Measurements from ENCODE around the gene ELANE. TPM values are rescaled to one million over a fixed set of nuclear protein-coding genes. Genes with fewer than 3 reads are reported as not detected.
A peak's percentile ranks its signal among the peaks of the same experiment; 100 is the strongest.
"Not testable (repeated sequence)": the region's sequence is repeated elsewhere in the genome, so short reads cannot be mapped to it uniquely, and the experiment has no call there.

ELANE gene
- total RNA-seq, 1 experiment from 2014 or later, result not detected

GRCh38 chr19:862581-863314 is 10.6 kb downstream of the ELANE start:
- DNase-seq (ENCODE audit: low read depth), result no peak

GRCh38 chr19:863315-863620 is 11.2 kb downstream of the ELANE start:
- DNase-seq (ENCODE audit: low read depth), result no peak

- no peak for DNase-seq (ENCODE audit: low read depth)
Observed at GRCh38 chr19:866769-867300, 14.7 kb downstream of the ELANE start.

DNA sequence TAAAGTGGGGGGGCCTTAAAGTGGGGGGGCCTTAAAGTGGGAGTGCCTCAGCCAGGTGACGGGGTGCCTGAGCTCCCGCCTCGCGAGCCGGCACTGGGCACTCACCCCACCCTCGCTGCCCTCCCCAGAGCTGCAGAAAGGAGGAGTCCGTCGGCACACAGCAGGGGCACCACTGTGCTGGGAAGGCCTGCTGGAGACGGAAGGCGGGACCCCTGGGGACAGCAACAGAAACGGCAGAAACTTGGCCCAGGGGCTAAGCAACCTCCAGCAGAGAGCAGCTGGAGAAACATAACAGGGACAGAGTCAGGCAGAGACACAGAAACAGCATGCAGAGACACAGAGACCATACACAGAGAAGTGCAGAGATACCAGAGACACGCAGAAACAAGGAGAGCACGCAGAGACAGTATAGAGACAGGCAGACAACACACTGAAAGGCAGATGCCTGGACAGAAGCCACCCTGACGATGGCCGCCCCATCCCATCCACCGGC is 15.2 kb downstream of the ELANE start:
- no peak for DNase-seq (ENCODE audit: low read depth)

GRCh38 chr19:867855-868457 is 15.9 kb downstream of the ELANE start:
- DNase-seq (ENCODE audit: low read depth), result no peak

GRCh38 chr19:868458-869244 is 16.5 kb downstream of the ELANE start:
- no peak for DNase-seq (ENCODE audit: low read depth)

DNA sequence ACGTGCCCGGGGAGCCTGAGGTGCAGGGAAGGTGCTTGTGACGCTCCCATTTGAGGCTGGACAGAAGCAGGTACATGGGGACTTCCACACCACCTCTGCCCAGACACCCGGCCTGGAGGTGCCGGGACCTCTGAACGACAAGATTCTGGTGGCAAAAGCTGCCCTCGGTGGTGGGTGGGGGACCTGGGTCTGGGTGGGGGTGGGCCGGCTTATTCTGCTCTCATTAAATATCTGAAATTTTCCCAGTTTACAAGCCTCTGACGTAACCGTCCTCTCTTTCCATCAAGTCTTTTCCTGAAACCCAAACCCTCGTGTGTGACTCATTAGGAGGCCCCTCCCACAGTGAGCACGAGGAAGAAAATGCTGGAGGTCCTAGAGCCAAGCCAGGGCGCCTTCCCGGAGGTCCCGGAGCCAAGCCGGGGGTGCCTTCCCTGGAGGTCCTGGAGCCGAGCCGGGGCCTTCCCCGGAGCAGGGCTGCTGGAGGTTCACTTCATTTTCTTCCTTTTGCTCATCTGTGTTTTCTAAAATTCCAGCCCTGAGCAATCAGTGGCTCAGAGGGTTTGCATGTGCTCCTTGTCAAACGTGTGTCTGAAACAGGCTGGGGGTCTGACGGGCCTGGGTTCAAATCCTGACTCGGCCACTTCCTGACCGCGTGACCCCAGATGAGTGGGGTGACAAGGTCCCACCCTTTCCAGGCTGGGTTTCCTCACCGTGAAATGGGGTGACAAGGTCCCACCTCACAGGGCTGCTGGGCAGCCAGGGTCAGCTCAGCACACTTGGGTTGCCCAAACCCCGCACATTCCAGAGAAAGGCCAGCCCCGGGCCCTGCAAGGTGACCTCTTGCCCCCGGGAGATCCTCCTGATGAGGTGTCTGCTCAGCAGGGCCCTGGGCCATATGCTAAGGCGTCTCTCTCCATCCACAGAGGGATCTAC is 17.4 kb downstream of the ELANE start:
- peak; percentile 95 for DNase-seq (ENCODE audit: low read depth)

DNA sequence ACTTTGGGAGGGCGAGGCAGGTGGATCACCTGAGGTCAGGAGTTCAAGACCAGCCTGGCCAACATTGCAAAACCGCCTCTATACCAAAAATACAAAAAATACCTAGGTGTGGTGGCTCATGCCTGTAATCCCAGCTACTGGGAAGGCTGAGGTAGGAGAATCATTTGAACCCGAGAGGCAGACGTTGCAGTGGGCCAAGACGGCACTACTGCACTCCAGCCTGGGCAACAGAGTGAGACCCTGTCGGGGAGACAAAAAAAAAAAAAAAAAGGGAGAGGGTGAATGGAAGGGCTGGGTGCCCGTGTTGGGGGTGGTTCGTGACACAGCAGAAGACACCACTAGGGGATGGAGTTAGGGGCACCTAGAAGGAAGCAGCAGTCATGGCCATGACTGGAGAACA is 18.2 kb downstream of the ELANE start:
- DNase-seq (ENCODE audit: low read depth), result no peak

- DNase-seq (ENCODE audit: low read depth), result no peak
Observed at GRCh38 chr19:870963-871401, 18.9 kb downstream of the ELANE start.

- DNase-seq (ENCODE audit: low read depth), result no peak
Observed at GRCh38 chr19:871446-872265, 19.6 kb downstream of the ELANE start.

- peak; percentile 44 for DNase-seq (ENCODE audit: low read depth)
Observed at GRCh38 chr19:872266-872951, 20.3 kb downstream of the ELANE start.

DNA sequence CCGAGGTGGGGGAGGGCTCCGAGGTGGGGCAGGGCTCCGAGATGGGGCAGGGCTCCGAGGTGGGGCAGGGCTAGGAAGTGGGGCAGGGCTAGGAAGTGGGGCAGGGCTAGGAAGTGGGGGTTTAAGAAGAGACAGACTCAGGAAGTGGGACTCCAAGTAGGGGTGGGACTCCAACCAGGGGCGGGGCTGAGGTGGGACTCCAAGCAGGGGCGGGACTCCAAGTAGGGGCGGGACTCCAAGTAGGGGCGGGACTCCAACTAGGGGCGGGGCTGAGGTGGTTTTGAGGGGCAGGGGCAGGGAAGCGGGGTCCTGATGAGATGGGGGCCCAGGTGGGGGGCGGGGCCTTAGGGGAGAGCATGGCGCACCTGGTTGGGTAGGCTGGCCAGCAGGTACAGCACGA is 21.0 kb downstream of the ELANE start:
- DNase-seq (ENCODE audit: low read depth), result peak; percentile 27

GRCh38 chr19:873561-874041 is 21.5 kb downstream of the ELANE start:
- no peak for DNase-seq (ENCODE audit: low read depth)

DNA sequence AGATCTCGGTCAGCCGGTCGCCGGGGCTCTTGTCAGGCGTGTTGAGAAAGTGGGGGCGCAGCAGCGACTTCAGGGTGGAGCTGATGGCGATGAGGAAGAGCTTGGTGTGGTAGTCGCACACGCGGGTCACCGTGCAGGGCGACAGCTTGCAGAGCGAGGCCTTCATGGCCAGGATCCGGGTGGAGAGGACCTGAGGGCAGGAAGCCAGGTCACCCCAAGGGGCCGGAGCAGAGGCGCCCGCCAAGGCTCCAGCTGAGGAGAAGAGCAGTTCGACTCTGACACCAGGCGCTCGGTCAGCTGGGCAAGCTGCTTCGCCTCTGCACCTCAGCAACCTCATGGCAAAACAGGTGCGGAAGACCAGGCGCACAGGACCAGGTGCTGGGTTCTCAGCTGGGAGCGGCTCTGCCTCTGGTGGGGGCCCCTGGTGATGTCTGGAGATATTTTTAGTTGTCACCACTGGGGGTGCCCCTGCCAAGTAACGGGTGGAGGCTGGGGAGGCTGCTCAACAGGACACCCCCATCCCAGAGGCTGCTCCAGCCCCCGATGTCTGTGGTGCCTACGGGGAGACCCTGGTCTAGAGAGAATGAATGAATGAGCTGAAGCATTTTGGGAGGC is 23.3 kb downstream of the ELANE start:
- no peak for DNase-seq (ENCODE audit: low read depth)

GRCh38 chr19:876089-876488 is 24.0 kb downstream of the ELANE start:
- DNase-seq (ENCODE audit: low read depth), result no peak

- DNase-seq (ENCODE audit: low read depth), result no peak
Observed at GRCh38 chr19:876780-877314, 24.7 kb downstream of the ELANE start.

DNA sequence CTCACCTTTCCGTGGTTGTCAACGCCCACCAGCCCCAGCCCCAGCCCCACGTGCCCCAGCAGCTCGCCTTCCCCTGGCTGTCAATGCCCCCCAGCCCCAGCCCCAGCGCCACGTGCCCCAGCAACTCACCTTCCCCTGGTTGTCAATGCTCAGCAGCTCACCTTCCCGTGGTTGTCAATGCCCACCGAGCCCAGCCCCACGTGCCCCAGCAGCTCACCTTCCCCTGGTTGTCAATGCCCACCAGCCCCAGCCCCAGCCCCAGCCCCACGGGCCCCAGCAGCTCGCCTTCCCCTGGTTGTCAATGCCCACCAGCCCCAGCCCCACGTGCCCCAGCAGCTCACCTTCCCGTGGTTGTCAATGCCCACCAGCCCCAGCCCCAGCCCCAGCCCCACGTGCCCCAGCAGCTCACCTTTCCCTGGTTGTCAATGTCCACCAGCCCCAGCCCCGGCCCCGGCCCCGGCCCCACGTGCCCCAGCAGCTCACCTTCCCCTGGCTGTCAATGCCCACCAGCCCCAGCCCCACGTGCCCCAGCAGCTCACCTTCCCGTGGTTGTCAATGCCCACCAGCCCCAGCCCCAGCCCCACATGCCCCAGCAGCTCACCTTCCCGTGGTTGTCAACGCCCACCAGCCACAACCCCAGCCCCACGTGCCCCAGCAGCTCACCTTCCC is 26.0 kb downstream of the ELANE start:
- DNase-seq (ENCODE audit: low read depth), result not testable (repeated sequence)

Data from M059J (cell line).